Neural cell (in vitro differentiated cells): ENCODE results near the gene NUTM1. TPM values are rescaled to one million over a fixed set of nuclear protein-coding genes. Genes with fewer than 3 reads are reported as not detected.

Experiments
- H2AFZ ChIP-seq: fragments of 200-600, 300-800 bp; sonication (generic), shearing (Covaris generic); 2 replicates; pipeline ENCODE4 v1.6.0; 2014; ENCODE audit warnings: low read depth, mild to moderate bottlenecking, antibody characterized with exemption, low read length, moderate library complexity
- H3F3A ChIP-seq: fragments of 200-600 bp; shearing (Covaris generic); 2 replicates; pipeline ENCODE4 v1.6.1; 2016; ENCODE audit warnings: mild to moderate bottlenecking, moderate library complexity, mixed read lengths, antibody characterized with exemption, low read length; ENCODE audit not compliant: insufficient read depth, poor library complexity, severe bottlenecking
- H3K27ac ChIP-seq: fragments of 200-600, 300-800 bp; sonication (generic), shearing (Covaris generic); 2 replicates; pipeline ENCODE4 v1.5.1; 2014; ENCODE audit warnings: mild to moderate bottlenecking, low read length, moderate library complexity
- H3K27me3 ChIP-seq: fragments of 300-800, 200-600 bp; sonication (generic), shearing (Covaris generic); 2 replicates; pipeline ENCODE4 v1.6.0; 2014; ENCODE audit warnings: mild to moderate bottlenecking, low read depth, low read length, moderate library complexity; ENCODE audit not compliant: insufficient read depth
- H3K36me3 ChIP-seq: fragments of 300-800, 200-600 bp; sonication (generic), shearing (Covaris generic); 2 replicates; pipeline ENCODE4 v1.5.1; 2014; ENCODE audit warnings: mild to moderate bottlenecking, antibody characterized with exemption, low read length, moderate library complexity; ENCODE audit not compliant: insufficient read depth
- H3K4me2 ChIP-seq: fragments of 300-800, 200-600 bp; sonication (generic), shearing (Covaris generic); 2 replicates; pipeline ENCODE4 v1.6.0; 2014; ENCODE audit warnings: mild to moderate bottlenecking, low read length
- H3K4me3 ChIP-seq: fragments of 300-800, 200-600 bp; sonication (generic), shearing (Covaris generic); 2 replicates; pipeline ENCODE4 v1.5.1; 2014; ENCODE audit warnings: mild to moderate bottlenecking, low read length, moderate library complexity
- H3K79me2 ChIP-seq: fragments of 200-600 bp; shearing (Covaris generic); replicated peaks from 2 replicates; pipeline ENCODE4 v1.6.0; 2014; ENCODE audit warnings: mild to moderate bottlenecking, low read length, moderate library complexity; ENCODE audit not compliant: insufficient read depth
- H3K9ac ChIP-seq: fragments of 300-800, 200-600 bp; sonication (generic), shearing (Covaris generic); 2 replicates; pipeline ENCODE4 v1.6.1; 2016; ENCODE audit warnings: mild to moderate bottlenecking, low read length, mixed read lengths
- H3K9me2 ChIP-seq: fragments of 200-600 bp; shearing (Covaris generic); 2 replicates; pipeline ENCODE4 v1.6.1; 2016; ENCODE audit warnings: mild to moderate bottlenecking, low read length, mixed read lengths; ENCODE audit not compliant: insufficient read depth
- H3K9me3 ChIP-seq: fragments of 200-600, 300-800 bp; sonication (generic), shearing (Covaris generic); 2 replicates; pipeline ENCODE4 v1.6.1; 2016; ENCODE audit warnings: mild to moderate bottlenecking, mixed run types, low read length, moderate library complexity, mixed read lengths
- H4K20me1 ChIP-seq: fragments of 200-600 bp; shearing (Covaris generic); 2 replicates; pipeline ENCODE4 v1.6.1; 2016; ENCODE audit warnings: mild to moderate bottlenecking, mixed run types; ENCODE audit not compliant: insufficient read depth
- CTCF ChIP-seq: fragments of 450-650 bp; IDR thresholded peaks from 2 replicates; pipeline ENCODE4 v1.5.1; 2014; ENCODE audit warnings: antibody characterized with exemption, mild to moderate bottlenecking, moderate library complexity; ENCODE audit not compliant: poor library complexity, severe bottlenecking
- EP300 ChIP-seq: fragments of 450-650 bp; conservative IDR thresholded peaks from 2 replicates; pipeline ENCODE4 v1.6.1; 2014; ENCODE audit warnings: antibody characterized with exemption, mild to moderate bottlenecking, moderate library complexity; ENCODE audit not compliant: poor library complexity, severe bottlenecking
- EZH2 ChIP-seq: fragments of 200-600, 300-800 bp; shearing (Covaris generic), sonication (generic); IDR thresholded peaks from 2 replicates; pipeline ENCODE4 v1.6.1; 2014; ENCODE audit warnings: antibody characterized with exemption, low read length, borderline replicate concordance, mild to moderate bottlenecking; ENCODE audit not compliant: insufficient read depth, poor library complexity, severe bottlenecking
- MXI1 ChIP-seq: fragments of 450-650 bp; conservative IDR thresholded peaks from 2 replicates; pipeline ENCODE4 v1.6.1; 2014; ENCODE audit warnings: antibody characterized with exemption, mild to moderate bottlenecking; ENCODE audit not compliant: poor library complexity, severe bottlenecking
- POLR2AphosphoS5 ChIP-seq: IDR thresholded peaks from 2 replicates; pipeline ENCODE4 v1.6.1; 2012
- RAD21 ChIP-seq: fragments of 450-650 bp; conservative IDR thresholded peaks from 2 replicates; pipeline ENCODE4 v1.6.1; 2014; ENCODE audit warnings: antibody characterized with exemption, mild to moderate bottlenecking, moderate library complexity
- REST ChIP-seq: IDR thresholded peaks from 2 replicates; pipeline ENCODE4 v1.6.1; 2012; ENCODE audit warnings: borderline replicate concordance
- SMC3 ChIP-seq: fragments of 450-650 bp; conservative IDR thresholded peaks from 2 replicates; pipeline ENCODE4 v1.6.1; 2014; ENCODE audit warnings: antibody characterized with exemption, mild to moderate bottlenecking, moderate library complexity; ENCODE audit not compliant: poor library complexity
- TAF1 ChIP-seq: IDR thresholded peaks from 2 replicates; pipeline ENCODE4 v1.6.1; 2012; ENCODE audit warnings: low read depth
- polyA minus RNA-seq: library from RNA; depleted of rRNA, polyadenylated mRNA; stranded (reverse); fragments of >200 nt; gene quantifications from 2 replicates; pipeline ENCODE4 v1.2.3, GENCODE V29; 2014
- polyA plus RNA-seq: library from polyadenylated mRNA; depleted of rRNA; stranded (reverse); fragments of >200 nt; gene quantifications from 2 replicates; pipeline ENCODE4 v1.2.3, GENCODE V29; 2014

Gene NUTM1, protein sequence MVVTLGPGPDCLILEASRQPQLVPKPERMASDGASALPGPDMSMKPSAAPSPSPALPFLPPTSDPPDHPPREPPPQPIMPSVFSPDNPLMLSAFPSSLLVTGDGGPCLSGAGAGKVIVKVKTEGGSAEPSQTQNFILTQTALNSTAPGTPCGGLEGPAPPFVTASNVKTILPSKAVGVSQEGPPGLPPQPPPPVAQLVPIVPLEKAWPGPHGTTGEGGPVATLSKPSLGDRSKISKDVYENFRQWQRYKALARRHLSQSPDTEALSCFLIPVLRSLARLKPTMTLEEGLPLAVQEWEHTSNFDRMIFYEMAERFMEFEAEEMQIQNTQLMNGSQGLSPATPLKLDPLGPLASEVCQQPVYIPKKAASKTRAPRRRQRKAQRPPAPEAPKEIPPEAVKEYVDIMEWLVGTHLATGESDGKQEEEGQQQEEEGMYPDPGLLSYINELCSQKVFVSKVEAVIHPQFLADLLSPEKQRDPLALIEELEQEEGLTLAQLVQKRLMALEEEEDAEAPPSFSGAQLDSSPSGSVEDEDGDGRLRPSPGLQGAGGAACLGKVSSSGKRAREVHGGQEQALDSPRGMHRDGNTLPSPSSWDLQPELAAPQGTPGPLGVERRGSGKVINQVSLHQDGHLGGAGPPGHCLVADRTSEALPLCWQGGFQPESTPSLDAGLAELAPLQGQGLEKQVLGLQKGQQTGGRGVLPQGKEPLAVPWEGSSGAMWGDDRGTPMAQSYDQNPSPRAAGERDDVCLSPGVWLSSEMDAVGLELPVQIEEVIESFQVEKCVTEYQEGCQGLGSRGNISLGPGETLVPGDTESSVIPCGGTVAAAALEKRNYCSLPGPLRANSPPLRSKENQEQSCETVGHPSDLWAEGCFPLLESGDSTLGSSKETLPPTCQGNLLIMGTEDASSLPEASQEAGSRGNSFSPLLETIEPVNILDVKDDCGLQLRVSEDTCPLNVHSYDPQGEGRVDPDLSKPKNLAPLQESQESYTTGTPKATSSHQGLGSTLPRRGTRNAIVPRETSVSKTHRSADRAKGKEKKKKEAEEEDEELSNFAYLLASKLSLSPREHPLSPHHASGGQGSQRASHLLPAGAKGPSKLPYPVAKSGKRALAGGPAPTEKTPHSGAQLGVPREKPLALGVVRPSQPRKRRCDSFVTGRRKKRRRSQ
- polyA plus RNA-seq = not detected in 2 replicates
- polyA minus RNA-seq = not detected in 2 replicates

- Histone ChIP-seq H3K9ac (peak within 1 kb of the TSS; percentile 79), H2AFZ (peak within 1 kb of the TSS; percentile 99)
Measured at GRCh38 chr15:34342737-34343575, at the start of gene NUTM1, which contains the start of gene NOP10. NUTM1 (plus strand) TSS chr15:34343315; CDS start chr15:34343697, 382 bp downstream. NOP10 (minus strand) TSS chr15:34343136; CDS start chr15:34343073, 63 bp downstream.

More at GRCh38 chr15:34342737-34343575, at the start of gene NUTM1, which contains the start of gene NOP10:
- H4K20me1 ChIP-seq = no peaks in the 10 kb centered on the region
- peak within 1 kb of the TSS; percentile 89 for H3K27ac ChIP-seq
- no peaks in the 10 kb centered on the region for H3K9me2 ChIP-seq
- H3K36me3 ChIP-seq = no peaks in the 10 kb centered on the region
- TF ChIP-seq CTCF = peak; percentile 99
- no peak for TF ChIP-seq EZH2
- peak; percentile 94 for TF ChIP-seq POLR2AphosphoS5
- TF ChIP-seq RAD21 = peak; percentile 79
- peak; percentile 57 for TF ChIP-seq EP300
- TF ChIP-seq REST = peak; percentile 63
- peak; percentile 76 for TF ChIP-seq TAF1
- peak; percentile 91 for TF ChIP-seq MXI1
- peak; percentile 84 for TF ChIP-seq SMC3
- no peaks in the 10 kb centered on the region for H3K27me3 ChIP-seq
- no peaks in the 10 kb centered on the region for H3F3A ChIP-seq
- H3K9me3 ChIP-seq = no peaks in the 10 kb centered on the region
- H3K4me3 ChIP-seq = peak within 1 kb of the TSS; percentile 77
- peaks cover 12% of the 10 kb centered on the region for H3K79me2 ChIP-seq
- peak within 1 kb of the TSS; percentile 24 for H3K4me2 ChIP-seq
